Measurements from ENCODE around the gene FIBP.

The FIBP gene

GRCh38 chr11:65891219-65892136, 3.2 kb upstream of the FIBP start:
- DNase-seq (ENCODE audit: low read depth in 1 of 2, low spot score in 1 of 2), result peak in 1 of 2 donors; percentile 45

- DNase-seq (ENCODE audit: low read depth in 1 of 2, low spot score in 1 of 2), result peak; percentile 97
These were observed 2.3 kb upstream of the FIBP start, which contains the start of gene CCDC85B for GRCh38 chr11:65890324-65891218. TSS of gene CCDC85B (plus strand) at chr11:65890673. CDS start at chr11:65890784, 111 bp downstream.

GRCh38 chr11:65887723-65888162, 528 bp downstream of the FIBP start:
- DNase-seq (ENCODE audit: low read depth in 1 of 2, low spot score in 1 of 2), result no peak

- no peak for DNase-seq (ENCODE audit: low read depth in 1 of 2, low spot score in 1 of 2)
These were observed 1.2 kb downstream of the FIBP start for GRCh38 chr11:65886826-65887722.

- no peak for DNase-seq (ENCODE audit: low read depth in 1 of 2, low spot score in 1 of 2)
These were observed 2.3 kb downstream of the FIBP start for GRCh38 chr11:65885808-65886536.

GRCh38 chr11:65885231-65885630, 3.0 kb downstream of the FIBP start:
- no peak for DNase-seq (ENCODE audit: low read depth in 1 of 2, low spot score in 1 of 2)

GRCh38 chr11:65884716-65885092, 3.6 kb downstream of the FIBP start:
- DNase-seq (ENCODE audit: low read depth in 1 of 2, low spot score in 1 of 2), result peak; percentile 61 to 73

GRCh38 chr11:65883786-65884715, 4.2 kb downstream of the FIBP start:
- DNase-seq (ENCODE audit: low read depth in 1 of 2, low spot score in 1 of 2), result no peak

- no peak for DNase-seq (ENCODE audit: low read depth in 1 of 2, low spot score in 1 of 2)
These were observed 5.1 kb downstream of the FIBP start for GRCh38 chr11:65883058-65883761.

- DNase-seq (ENCODE audit: low read depth in 1 of 2, low spot score in 1 of 2), result no peak
These were observed 5.9 kb downstream of the FIBP start for GRCh38 chr11:65882120-65883057.

- no peak for DNase-seq (ENCODE audit: low read depth in 1 of 2, low spot score in 1 of 2)
These were observed 7.3 kb downstream of the FIBP start for GRCh38 chr11:65880844-65881421.

- DNase-seq (ENCODE audit: low read depth in 1 of 2, low spot score in 1 of 2), result no peak
These were observed 8.2 kb downstream of the FIBP start for GRCh38 chr11:65880027-65880426.

- no peak for DNase-seq (ENCODE audit: low read depth in 1 of 2, low spot score in 1 of 2)
These were observed 8.7 kb downstream of the FIBP start, which contains the start of gene CTSW for GRCh38 chr11:65879617-65880016. TSS of gene CTSW (plus strand) at chr11:65879837. CDS start at chr11:65879855, 18 bp downstream.

GRCh38 chr11:65873318-65874156, 14.7 kb downstream of the FIBP start:
- DNase-seq (ENCODE audit: low read depth in 1 of 2, low spot score in 1 of 2), result peak; percentile 93 to 98

- DNase-seq (ENCODE audit: low read depth in 1 of 2, low spot score in 1 of 2), result no peak
These were observed 15.5 kb downstream of the FIBP start, which contains the start of gene EFEMP2 for GRCh38 chr11:65872586-65873317. TSS of gene EFEMP2 (minus strand) at chr11:65872800. CDS start at chr11:65872354, 446 bp downstream.
